SKM-1 (cell line): ENCODE results near the gene ENC1.

ENCODE experiments used
- DNase-seq: peaks from one replicate; lab custom pipeline; 2025; ENCODE audit not compliant: unreplicated experiment; lab: John Stamatoyannopoulos, UW

Gene ENC1

DNA sequence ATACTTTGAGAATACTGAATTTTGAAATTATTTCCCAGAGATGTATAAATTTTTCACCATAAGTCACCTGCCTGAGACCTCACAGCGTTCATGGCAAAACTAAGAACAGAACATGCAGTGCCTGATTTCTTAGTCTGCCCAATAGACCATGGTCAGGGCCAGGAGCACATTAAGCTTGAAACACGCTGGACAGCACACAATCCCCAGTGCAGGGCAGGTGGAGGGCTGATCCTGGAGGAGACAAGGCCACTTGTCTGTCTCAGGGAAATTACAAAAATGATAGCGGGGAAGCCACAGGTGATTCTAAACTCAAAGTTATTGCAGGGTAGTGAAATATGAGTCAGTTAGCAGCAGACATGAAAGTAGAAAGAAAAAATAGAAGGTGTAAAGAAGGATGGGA is 18.6 kb upstream of the ENC1 start:
- no peak for DNase-seq

DNA sequence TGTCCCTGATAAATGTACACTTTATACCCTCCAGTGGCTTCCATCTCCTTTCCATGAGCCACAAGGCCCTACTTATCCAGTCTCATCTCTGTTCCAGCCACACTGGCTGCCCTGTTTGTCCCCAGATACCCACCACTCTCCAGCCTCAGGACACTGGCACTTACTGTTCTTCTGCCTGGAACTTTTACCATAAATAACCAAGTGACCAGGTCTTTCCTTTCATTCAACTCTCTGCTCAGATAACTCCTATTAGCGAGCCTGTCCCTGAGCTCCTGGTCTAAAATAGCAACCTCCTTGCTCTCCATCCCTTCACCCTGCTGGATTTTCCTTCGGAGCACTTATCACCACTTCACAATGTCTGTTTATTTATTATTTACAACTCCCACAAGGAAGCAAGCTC is 16.6 kb upstream of the ENC1 start:
- no peak for DNase-seq

DNA sequence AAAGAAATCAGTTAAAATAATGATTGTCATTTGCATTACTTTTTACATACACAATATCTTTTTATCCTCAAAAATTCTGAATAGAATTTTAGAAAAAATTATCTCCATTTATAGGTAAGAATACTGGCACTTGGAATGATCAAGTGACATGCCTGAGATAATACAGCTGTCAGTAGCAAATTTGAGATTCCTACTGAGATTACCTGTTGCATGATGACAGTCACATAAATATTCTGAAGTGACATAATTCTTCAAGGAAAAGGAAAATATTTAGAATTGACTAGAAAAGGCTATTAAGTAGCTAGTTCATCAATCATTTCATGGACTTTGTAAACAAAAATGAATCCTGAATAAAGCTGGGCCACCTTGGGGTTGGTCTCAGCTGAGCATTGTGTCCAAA is 15.2 kb upstream of the ENC1 start:
- no peak for DNase-seq

- DNase-seq, result no peak
Observed at GRCh38 chr5:74655206-74655605, 14.7 kb upstream of the ENC1 start.

GRCh38 chr5:74653991-74654390 is 13.5 kb upstream of the ENC1 start:
- DNase-seq, result no peak

DNA sequence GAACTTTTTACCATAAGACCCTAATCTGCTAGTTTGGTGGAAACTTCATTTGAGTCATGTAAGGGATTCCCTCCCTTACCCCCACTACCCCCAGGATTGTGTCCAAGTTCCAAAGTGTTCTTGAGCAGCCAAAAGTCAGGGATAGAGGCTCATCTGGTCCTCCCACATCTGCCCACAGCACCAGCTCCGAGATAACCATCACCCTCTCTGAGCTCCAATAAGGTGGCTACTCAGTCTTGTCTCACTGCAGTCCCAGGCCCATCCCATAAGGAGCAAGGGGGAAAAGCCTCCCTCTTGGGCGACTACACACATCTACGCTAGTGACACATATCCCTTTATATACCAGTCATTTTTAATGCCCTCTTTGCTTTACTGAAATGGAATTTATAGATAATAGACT is 12.0 kb upstream of the ENC1 start:
- DNase-seq, result no peak

GRCh38 chr5:74651710-74652109 is 11.2 kb upstream of the ENC1 start:
- no peak for DNase-seq

DNA sequence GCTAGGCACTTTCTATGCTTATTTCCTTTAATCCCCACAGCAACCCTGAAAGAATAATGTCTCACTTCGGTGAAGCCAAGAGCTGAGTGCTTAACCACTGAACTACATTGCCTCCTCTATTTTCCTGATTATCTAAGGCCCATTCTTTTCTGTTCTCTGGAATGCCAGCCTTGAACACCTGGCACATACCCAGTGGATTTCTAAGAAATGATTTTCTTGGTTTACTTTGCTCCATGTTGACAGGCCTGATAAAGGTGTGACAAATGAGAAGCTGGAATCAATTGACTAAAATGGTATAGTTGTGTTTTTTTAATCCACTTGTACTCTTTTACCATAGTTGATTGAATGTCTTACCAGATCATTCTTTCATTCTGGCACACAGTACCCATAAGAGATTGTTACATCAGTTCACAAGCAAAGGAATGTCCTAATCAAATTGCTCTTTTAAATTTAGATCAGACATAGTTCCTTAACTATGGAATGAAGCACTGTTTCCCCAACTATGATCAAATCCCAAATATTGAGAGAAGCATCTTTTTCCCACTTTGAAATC is 9.0 kb upstream of the ENC1 start:
- DNase-seq, result no peak

DNA sequence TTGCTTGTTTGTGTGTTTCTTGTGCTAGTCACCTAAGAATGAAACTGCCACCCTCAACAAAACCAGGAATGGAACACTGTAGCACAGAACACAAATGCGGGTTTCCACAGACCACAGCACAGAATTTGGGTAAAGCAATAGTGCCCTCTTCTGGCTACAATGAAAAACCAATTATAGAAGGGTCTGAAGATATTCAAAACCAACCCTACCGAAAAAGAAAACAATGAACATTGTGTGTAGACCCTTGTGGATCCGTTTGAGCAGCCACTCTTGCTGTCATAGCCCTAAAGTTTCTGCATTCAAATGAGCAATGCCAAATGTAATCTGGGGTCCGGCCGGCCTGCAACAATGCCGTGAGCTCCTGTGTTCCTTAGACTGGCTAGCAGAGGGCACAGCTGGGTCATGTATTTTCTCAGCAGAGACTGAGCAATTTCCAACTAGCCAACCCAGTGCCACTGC is 8.3 kb upstream of the ENC1 start:
- DNase-seq, result peak; percentile 47

- no peak for DNase-seq
Observed at GRCh38 chr5:74647096-74647495, 6.6 kb upstream of the ENC1 start.

- peak; percentile 26 for DNase-seq
Observed at GRCh38 chr5:74643111-74643562, 2.6 kb upstream of the ENC1 start.

GRCh38 chr5:74642543-74642863 is 2.0 kb upstream of the ENC1 start:
- DNase-seq, result no peak

DNA sequence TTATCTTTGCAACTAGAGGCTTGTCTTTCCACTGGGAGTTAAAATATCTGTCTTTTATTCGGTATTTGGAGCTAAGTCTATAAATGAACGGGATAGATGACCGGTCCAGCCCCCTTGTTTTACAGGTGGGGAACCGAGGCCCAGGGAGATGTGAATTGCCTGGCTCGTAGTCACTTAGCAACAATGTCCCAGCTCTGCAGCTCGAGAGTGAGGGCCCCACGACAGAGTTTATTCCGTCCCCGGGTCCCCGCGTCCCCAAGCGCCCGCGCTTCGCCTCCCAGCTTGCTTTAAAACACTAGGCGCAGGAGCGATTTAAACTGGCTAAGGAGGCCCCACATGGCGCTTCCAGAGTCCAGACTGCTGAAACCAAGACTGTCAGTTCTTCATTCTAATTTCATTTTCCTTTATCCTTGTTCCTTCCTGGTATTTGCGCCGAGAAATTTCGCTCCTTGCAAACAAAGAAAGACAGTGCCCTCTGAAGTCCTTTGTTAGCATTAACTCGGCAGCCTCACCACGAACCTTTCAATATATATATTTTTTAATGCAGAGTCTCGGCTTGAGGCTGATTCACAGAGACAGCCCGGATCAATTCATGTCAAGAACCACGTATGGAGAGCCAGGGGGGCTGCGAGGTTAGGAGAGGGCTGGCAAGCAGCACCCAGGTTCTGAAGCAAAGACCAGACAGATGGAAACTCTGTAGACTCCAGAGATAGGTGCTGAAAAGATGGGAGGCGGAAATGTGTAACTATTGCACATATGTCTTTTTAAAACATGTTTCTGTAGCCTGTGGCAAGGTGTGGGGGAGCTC is 1.4 kb upstream of the ENC1 start:
- peak; percentile 10 for DNase-seq

GRCh38 chr5:74640954-74641734 is 616 bp upstream of the ENC1 start:
- DNase-seq, result peak; percentile 29

DNA sequence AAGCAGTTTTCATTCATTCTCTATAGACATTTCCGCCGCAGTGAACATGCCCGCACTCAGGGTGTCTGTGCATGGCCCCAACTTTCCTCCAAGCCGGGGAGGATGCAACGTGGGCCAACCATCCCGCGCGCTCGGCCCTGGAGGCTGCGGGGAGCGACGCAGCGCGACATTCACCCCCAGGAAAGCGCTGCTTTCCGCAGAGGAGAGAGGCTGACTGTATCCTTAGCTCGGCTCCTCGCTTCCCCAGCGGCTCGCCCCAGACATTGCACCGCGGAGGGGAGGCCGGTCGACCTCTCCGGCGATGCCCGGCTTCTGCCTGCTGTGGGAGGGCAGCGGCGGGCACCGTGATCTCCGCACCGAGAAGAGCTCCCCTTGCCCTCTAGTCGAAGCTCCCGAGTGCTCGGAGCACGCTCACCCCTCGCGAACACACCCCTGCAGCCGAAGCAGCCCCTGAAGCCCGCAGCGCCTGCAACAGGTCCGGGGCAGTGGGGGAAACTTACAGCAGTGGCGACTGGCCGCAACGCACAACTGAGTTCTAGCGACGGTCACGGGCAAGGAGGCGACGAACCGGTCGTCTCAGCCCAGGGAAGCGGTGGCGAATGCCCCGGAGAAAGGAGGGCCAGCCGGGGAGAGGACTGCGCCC is 600 bp downstream of the ENC1 start:
- peak; percentile 30 for DNase-seq

- no peak for DNase-seq
Observed at GRCh38 chr5:74638970-74639806, 1.3 kb downstream of the ENC1 start.

DNA sequence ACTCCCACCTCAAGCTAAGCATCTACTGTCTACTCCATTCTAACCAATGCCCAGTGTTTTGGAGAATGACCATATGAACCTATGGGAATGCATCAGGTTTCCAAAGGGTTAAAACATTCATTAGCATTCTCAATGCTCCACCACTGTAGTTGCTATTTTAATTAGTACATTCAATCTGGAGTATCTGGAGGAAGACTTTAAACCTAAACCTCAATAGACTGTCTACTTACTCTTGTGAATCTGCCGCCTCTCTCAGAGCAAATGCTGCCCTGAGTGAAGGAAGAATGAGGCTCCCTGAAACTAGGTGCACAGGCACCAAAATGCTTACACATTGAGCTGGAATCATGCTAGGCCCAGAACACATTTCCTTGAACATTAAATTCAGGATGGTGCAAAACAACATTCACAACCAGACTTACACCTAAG is 2.0 kb downstream of the ENC1 start:
- DNase-seq, result no peak

DNA sequence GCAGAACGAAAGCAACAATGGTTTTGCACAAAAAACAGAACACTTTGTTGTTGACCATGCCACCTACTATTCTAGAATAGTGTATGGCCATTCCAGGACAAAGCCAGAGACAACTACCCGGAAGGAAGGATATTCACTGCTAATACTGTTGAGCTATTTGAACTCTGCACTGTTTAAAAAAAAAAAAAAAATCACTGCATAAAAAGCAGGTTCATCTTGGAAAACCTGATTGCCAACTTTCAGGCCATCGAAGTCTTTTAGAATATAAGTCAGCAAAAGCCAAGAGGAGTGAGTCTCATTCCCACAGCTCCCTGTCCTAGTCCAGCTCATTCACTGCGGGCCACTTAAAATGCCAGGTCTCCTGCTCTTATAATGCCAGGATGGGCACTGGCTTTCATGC is 4.0 kb downstream of the ENC1 start:
- no peak for DNase-seq

DNA sequence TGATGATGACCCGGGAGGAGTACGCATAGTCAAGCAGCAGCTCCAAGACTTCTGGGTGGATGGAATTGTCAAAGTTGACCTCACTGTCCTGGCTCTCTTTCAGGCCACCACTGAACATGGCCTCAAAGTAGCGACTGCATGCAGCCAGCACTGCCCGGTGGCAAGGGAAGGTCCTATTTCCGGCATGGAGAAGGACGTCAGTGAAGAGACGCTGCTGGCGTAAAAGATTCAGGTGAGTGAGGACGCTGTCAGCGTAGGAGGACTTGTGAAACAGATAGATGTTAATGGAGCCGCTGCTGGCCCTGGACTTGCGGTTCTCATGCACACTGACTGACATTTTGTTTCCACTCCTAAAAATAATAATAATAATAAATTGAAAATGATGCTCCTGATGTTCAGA is 4.4 kb downstream of the ENC1 start:
- no peak for DNase-seq

GRCh38 chr5:74634611-74635286 is 5.8 kb downstream of the ENC1 start:
- DNase-seq, result no peak
